ENCODE measurements around the gene KPNB1.

The KPNB1 gene

DNA sequence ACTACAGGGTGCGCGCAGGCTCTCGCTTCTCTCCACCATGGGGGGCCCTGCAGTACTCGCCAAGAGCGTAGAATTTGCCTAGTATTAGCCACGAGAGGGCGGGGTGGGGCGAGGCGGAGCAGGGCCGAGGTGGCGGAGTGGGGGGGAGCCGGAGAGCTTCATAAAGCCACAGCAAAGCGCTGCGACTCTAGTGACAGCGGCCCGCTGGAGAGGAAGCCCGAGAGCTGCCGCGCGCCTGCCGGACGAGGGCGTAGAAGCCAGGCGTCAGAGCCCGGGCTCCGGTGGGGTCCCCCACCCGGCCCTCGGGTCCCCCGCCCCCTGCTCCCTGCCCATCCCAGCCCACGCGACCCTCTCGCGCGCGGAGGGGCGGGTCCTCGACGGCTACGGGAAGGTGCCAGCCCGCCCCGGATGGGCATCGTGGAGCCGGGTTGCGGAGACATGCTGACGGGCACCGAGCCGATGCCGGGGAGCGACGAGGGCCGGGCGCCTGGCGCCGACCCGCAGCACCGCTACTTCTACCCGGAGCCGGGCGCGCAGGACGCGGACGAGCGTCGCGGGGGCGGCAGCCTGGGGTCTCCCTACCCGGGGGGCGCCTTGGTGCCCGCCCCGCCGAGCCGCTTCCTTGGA, 83.4 kb downstream of the KPNB1 start, which contains the start of gene TBX21:
TBX21 (plus strand) TSS at position 190 of the 627 bp plus-strand sequence; CDS start at position 409, 219 bp downstream.
- peak; percentile 91 to 92 for DNase-seq

GRCh38 chr17:47733674-47734410, 84.1 kb downstream of the KPNB1 start:
- no peak for DNase-seq

GRCh38 chr17:47735139-47735464, 85.4 kb downstream of the KPNB1 start:
- no peak for DNase-seq

Data from CD4-positive, alpha-beta T cell treated with Interleukin-1 beta for 1 hour (primary cell).